GM12878 (cell line): Measurements from ENCODE around the gene OR6C68. TPM values are rescaled to one million over a fixed set of nuclear protein-coding genes. Genes with fewer than 3 reads are reported as not detected.

Source experiments
- ATAC-seq: fragments of 200-7000 bp; cut with Tn5 transposase; 3 replicates; pipeline ENCODE4 v1.9.1; 2020; ENCODE audit warnings: mild to moderate bottlenecking, moderate library complexity
- BruUV-seq: library from RNA; stranded (reverse); fragments of 400-500 nt; replicated peaks from 2 replicates; lab custom pipeline; 2021; lab: Mats Ljungman, UMichigan
- CTCF ChIA-PET: fragments of 300-600 bp; sonication (Branson Sonifier 250); formaldehyde crosslinking; extraction: SDS; loops from one replicate; lab custom pipeline; 2021; ENCODE audit warnings: inconsistent platforms; lab: Yijun Ruan, JAX
- POLR2A ChIA-PET: fragments of 350-600 bp; formaldehyde crosslinking; extraction: SDS; loops from one replicate; lab custom pipeline; 2021; ENCODE audit warnings: inconsistent platforms; lab: Charles Lee
- RAD21 ChIA-PET: fragments of 300-600 bp; sonication (Branson Sonifier 250); formaldehyde crosslinking; loops from one replicate; lab custom pipeline; 2023; ENCODE audit warnings: antibody characterized with exemption; ENCODE audit not compliant: unreplicated experiment; lab: Charles Lee
- SMC1A ChIA-PET: fragments of 300-600 bp; sonication (Branson Sonifier 250); formaldehyde crosslinking; loops from one replicate; lab custom pipeline; 2023; ENCODE audit not compliant: unreplicated experiment, uncharacterized antibody; lab: Charles Lee
- DNase-seq: peaks from one replicate; pipeline ENCODE4 v3.0.0-alpha.2; 2011; ENCODE audit warnings: low read depth, low spot score
- FAIRE-seq: peaks from 3 replicates; lab custom pipeline; 2011; peaks lifted over from hg19 to GRCh38; lab: Jason Lieb, UNC
- H2AFZ ChIP-seq: 2 replicates; pipeline ENCODE4 v1.6.0; 2011; ENCODE audit warnings: low read depth, low read length, control low read depth; ENCODE audit not compliant: control insufficient read depth
- H3K27ac ChIP-seq: 2 replicates; pipeline ENCODE4 v1.5.1; 2011; ENCODE audit warnings: control low read depth; ENCODE audit not compliant: control insufficient read depth, insufficient read depth
- H3K27me3 ChIP-seq, 2 experiments: replicated peaks in 1 of 2; 2 replicates each; pipeline versions ENCODE4 v1.6.0 to v1.6.1; 2011; ENCODE audit warnings: low read length in 1 of 2; ENCODE audit not compliant: control insufficient read depth in 2 of 2, insufficient read depth in 2 of 2
- H3K36me3 ChIP-seq, 2 experiments: 2 replicates each; pipeline ENCODE4 v1.5.1; 2011; ENCODE audit warnings: low read length in 1 of 2; ENCODE audit not compliant: control insufficient read depth in 2 of 2, insufficient read depth in 2 of 2
- H3K4me1 ChIP-seq: 2 replicates; pipeline ENCODE4 v1.6.1; 2011; ENCODE audit warnings: mild to moderate bottlenecking, low read length, moderate library complexity, mixed read lengths; ENCODE audit not compliant: control insufficient read depth, insufficient read depth
- H3K4me2 ChIP-seq: 2 replicates; pipeline ENCODE4 v1.6.0; 2011; ENCODE audit warnings: control low read depth; ENCODE audit not compliant: control insufficient read depth, insufficient read depth
- H3K4me3 ChIP-seq: fragments of 200-600 bp; sonication (generic); 2 replicates; pipeline ENCODE4 v1.5.1; 2016
- H3K79me2 ChIP-seq: 2 replicates; pipeline ENCODE4 v1.6.0; 2011; ENCODE audit warnings: low read length; ENCODE audit not compliant: control insufficient read depth, insufficient read depth
- H3K9ac ChIP-seq: 2 replicates; pipeline ENCODE4 v1.8.0; 2011; ENCODE audit warnings: low read length, control low read depth, mixed read lengths; ENCODE audit not compliant: control insufficient read depth, insufficient read depth
- H3K9me3 ChIP-seq: replicated peaks from 3 replicates; pipeline ENCODE4 v1.5.1; 2011; ENCODE audit warnings: mild to moderate bottlenecking, low read length; ENCODE audit not compliant: control insufficient read depth, insufficient read depth
- H4K20me1 ChIP-seq: 2 replicates; pipeline ENCODE4 v1.6.0; 2011; ENCODE audit not compliant: control insufficient read depth, insufficient read depth
- BHLHE40 ChIP-seq, 2 experiments: fragments of 450-650 bp in 1 of 2; IDR thresholded peaks; 2 replicates each; pipeline ENCODE4 v1.6.1; 2011 to 2017; ENCODE audit warnings: low read depth in 2 of 2, borderline replicate concordance in 1 of 2, improper control_type of control experiment in 1 of 2, low read length in 1 of 2, mild to moderate bottlenecking in 1 of 2
- BRCA1 ChIP-seq: IDR thresholded peaks from 2 replicates; pipeline ENCODE4 v1.6.1; 2011; ENCODE audit warnings: low read depth, low read length, improper control_type of control experiment
- EED ChIP-seq: sonication (generic); IDR thresholded peaks from 2 replicates; pipeline ENCODE4 v1.6.1; 2016; ENCODE audit warnings: antibody characterized with exemption, low read depth
- ESRRA ChIP-seq: IDR thresholded peaks from 2 replicates; pipeline ENCODE4 v1.6.1; 2012; ENCODE audit warnings: mild to moderate bottlenecking, low read length, improper control_type of control experiment
- MEF2B ChIP-seq: fragments of 450-650 bp; IDR thresholded peaks from 2 replicates; pipeline ENCODE4 v1.6.1; 2018; ENCODE audit warnings: mild to moderate bottlenecking, moderate library complexity; ENCODE audit not compliant: partially characterized antibody, poor library complexity, severe bottlenecking
- NRF1 ChIP-seq: conservative IDR thresholded peaks from 2 replicates; pipeline ENCODE4 v1.6.1; 2011; ENCODE audit warnings: mild to moderate bottlenecking, low read depth, low read length, improper control_type of control experiment
- PAX5 ChIP-seq: IDR thresholded peaks from 2 replicates; pipeline ENCODE4 v1.6.1; 2011; ENCODE audit warnings: low read depth, low read length, borderline replicate concordance
- RB1 ChIP-seq: fragments of 450-650 bp; formaldehyde crosslinking; IDR thresholded peaks from 2 replicates; pipeline ENCODE4 v1.6.1; 2017; ENCODE audit warnings: mild to moderate bottlenecking, borderline replicate concordance
- SUPT20H ChIP-seq: IDR thresholded peaks from 2 replicates; pipeline ENCODE4 v1.6.1; 2011; ENCODE audit warnings: low read depth, mild to moderate bottlenecking, low read length, moderate library complexity, borderline replicate concordance; ENCODE audit not compliant: control insufficient read depth
- ZNF24 ChIP-seq: fragments of 450-650 bp; IDR thresholded peaks from 2 replicates; pipeline ENCODE4 v1.6.1; 2017; ENCODE audit warnings: antibody characterized with exemption, mild to moderate bottlenecking
- WGBS: methylation state at CpG from one replicate; pipeline ENCODE4 v1.1.6; 2016; ENCODE audit warnings: low lambda C conversion rate; ENCODE audit not compliant: insufficient replicate concordance, insufficient coverage; ENCODE audit errors: missing lambda C conversion rate; 5-methylcytosine and 5-hydroxymethylcytosine counted together
- in situ Hi-C: fragments of 300-500 bp; cut with MboI; formaldehyde crosslinking; loops from 9 replicates; pipeline ENCODE4 v1.14.3; 2018; ENCODE audit warnings: mixed read lengths
- intact Hi-C: fragments of 100-400 bp; cut with micrococcal nuclease; formaldehyde crosslinking; loops from one replicate; pipeline ENCODE4 v1.14.2; 2022; ENCODE audit not compliant: unreplicated experiment
- polyA plus RNA-seq, 11 experiments: library from polyadenylated mRNA; depleted of rRNA in 4 of 11; unstranded in 6 of 11; stranded (reverse) in 5 of 11; fragments of >200 nt; fragmentation: Nextera tagmentation in 4 of 11; fragmentation: Illumina TruSeq in 1 of 11; extraction: Ambion mirVana in 4 of 11; extraction: Trizol in 1 of 11; gene quantifications; 1 replicate in 1 of 11; 2 replicates in 10 of 11; pipeline versions ENCODE4 v1.2.1 to v1.2.3, GENCODE V29; 2011 to 2016; ENCODE audit warnings: inconsistent platforms in 2 of 11, missing spikeins in 2 of 11, low read depth in 1 of 11
- total RNA-seq, 4 experiments: library from RNA; depleted of rRNA in 3 of 4; stranded (reverse); fragments of >200 nt in 3 of 4; fragmentation: Illumina TruSeq in 1 of 4; extraction: Trizol in 1 of 4; gene quantifications; 2 replicates each; pipeline versions ENCODE4 v1.2.1 to v1.2.3, GENCODE V29; 2013 to 2021
- TF ChIP-seq, protein P1 (sequence below): IDR thresholded peaks from 2 replicates; pipeline ENCODE4 v1.6.1; 2011; ENCODE audit warnings: low read depth, mild to moderate bottlenecking, low read length, moderate library complexity, borderline replicate concordance; ENCODE audit errors: extremely low read depth
- TF ChIP-seq, protein P2 (sequence below): fragments of 450-650 bp; IDR thresholded peaks from 2 replicates; pipeline ENCODE4 v1.6.1; 2016; ENCODE audit warnings: mild to moderate bottlenecking
- TF ChIP-seq, protein P3 (sequence below): fragments of 450-650 bp; conservative IDR thresholded peaks from 2 replicates; pipeline ENCODE4 v1.6.1; 2017; ENCODE audit warnings: mild to moderate bottlenecking, moderate library complexity
- TF ChIP-seq, protein P4 (sequence below): fragments of 450-650 bp; IDR thresholded peaks from 2 replicates; pipeline ENCODE4 v1.6.1; 2017; ENCODE audit warnings: mild to moderate bottlenecking, moderate library complexity

Gene OR6C68
- total and polyA plus RNA-seq, 10 of the 15 experiments (the other 5 are each of a cell fraction or from before 2014, with no cell fraction given), result 0.10 TPM; not detected in 9

DNA sequence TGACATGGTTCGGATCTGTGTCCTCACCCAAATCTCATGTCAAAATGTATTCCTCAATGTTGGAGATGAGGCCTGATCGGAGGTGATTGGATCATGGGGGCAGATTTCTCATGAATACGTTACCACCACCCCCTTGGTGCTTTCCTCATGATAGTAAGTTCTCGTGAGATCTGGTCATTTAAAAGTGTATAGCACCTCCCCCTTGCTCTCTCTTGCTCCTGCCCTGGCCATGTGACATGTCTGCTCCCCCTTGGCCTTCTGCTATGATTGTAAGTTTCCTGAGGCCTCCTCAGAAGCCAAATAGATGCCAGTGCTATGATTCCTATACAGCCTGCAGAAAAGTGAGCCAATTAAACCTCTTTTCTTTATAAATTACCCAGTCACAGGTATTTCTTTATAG lies 7.1 kb downstream of the OR6C68 start (continued):
- TF ChIP-seq, protein P1, sequence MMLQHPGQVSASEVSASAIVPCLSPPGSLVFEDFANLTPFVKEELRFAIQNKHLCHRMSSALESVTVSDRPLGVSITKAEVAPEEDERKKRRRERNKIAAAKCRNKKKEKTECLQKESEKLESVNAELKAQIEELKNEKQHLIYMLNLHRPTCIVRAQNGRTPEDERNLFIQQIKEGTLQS, result no peak
- TF ChIP-seq MEF2B, result no peak
- TF ChIP-seq NRF1, result no peak
- no peak for TF ChIP-seq ESRRA
- TF ChIP-seq, protein P2, sequence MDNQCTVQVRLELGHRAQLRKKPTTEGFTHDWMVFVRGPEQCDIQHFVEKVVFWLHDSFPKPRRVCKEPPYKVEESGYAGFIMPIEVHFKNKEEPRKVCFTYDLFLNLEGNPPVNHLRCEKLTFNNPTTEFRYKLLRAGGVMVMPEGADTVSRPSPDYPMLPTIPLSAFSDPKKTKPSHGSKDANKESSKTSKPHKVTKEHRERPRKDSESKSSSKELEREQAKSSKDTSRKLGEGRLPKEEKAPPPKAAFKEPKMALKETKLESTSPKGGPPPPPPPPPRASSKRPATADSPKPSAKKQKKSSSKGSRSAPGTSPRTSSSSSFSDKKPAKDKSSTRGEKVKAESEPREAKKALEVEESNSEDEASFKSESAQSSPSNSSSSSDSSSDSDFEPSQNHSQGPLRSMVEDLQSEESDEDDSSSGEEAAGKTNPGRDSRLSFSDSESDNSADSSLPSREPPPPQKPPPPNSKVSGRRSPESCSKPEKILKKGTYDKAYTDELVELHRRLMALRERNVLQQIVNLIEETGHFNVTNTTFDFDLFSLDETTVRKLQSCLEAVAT, result no peak
- TF ChIP-seq, all 136 proteins: peak for 0

DNA sequence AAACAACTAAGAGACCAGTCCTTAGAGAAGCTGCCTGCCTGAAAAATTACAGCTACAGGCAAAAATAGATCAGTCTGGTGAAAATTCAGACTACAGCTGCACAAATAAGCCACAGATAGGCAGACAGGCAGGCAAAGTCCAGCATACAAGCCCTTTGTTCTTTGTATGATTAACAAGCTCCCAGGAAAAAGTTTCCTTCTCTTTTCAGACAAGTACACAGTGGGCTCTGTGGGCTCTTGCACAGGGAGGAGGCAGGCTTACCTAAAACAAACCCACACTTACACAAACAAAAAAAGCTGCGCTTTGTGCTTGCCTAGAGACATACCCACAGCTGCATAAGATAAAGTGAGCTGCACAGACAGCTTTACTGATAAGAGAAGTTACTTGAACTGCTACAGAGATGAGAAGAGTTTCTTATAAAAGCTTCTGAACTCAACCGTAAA lies 7.7 kb downstream of the OR6C68 start:
- WGBS, result 50% methylated on average over 2 of the region's 2 CpGs
- POLR2A ChIA-PET, result no interaction called here
- RAD21 ChIA-PET, result no interaction called here
- SMC1A ChIA-PET, result interaction anchor here (0.7 kb wide), 1 partner anchor 8 kb away, joined by 3 read pairs; no protein-coding TSS in a partner anchor
- no peak overlapping the region for H2AFZ ChIP-seq
- H3K4me1 ChIP-seq, result no peaks in the 10 kb centered on the region
- no peak overlapping the region for H3K4me2 ChIP-seq
- no peak overlapping the region for H3K4me3 ChIP-seq
- no peaks in the 10 kb centered on the region for H3K36me3 ChIP-seq
- H3K27ac ChIP-seq, result no peak overlapping the region
- H3K27me3 ChIP-seq, result no peaks in the 10 kb centered on the region
- intact Hi-C loops (no loop called here), in situ Hi-C loops (no loop called here)
- no peaks in the 10 kb centered on the region for H3K79me2 ChIP-seq
- no peak for TF ChIP-seq EED
- no peak for TF ChIP-seq SUPT20H
- TF ChIP-seq RB1, result no peak
- no peak for TF ChIP-seq BRCA1
- TF ChIP-seq, protein P3, sequence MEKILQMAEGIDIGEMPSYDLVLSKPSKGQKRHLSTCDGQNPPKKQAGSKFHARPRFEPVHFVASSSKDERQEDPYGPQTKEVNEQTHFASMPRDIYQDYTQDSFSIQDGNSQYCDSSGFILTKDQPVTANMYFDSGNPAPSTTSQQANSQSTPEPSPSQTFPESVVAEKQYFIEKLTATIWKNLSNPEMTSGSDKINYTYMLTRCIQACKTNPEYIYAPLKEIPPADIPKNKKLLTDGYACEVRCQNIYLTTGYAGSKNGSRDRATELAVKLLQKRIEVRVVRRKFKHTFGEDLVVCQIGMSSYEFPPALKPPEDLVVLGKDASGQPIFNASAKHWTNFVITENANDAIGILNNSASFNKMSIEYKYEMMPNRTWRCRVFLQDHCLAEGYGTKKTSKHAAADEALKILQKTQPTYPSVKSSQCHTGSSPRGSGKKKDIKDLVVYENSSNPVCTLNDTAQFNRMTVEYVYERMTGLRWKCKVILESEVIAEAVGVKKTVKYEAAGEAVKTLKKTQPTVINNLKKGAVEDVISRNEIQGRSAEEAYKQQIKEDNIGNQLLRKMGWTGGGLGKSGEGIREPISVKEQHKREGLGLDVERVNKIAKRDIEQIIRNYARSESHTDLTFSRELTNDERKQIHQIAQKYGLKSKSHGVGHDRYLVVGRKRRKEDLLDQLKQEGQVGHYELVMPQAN, result no peak
- TF ChIP-seq PAX5, result no peak
- TF ChIP-seq BHLHE40 (IDR thresholded peaks at IDR 0.05; ENCODE audit: borderline replicate concordance in 1 of 2, low read depth in 2 of 2, low read length in 1 of 2), result no peak
- no peak for TF ChIP-seq ZNF24
- TF ChIP-seq, protein P4, sequence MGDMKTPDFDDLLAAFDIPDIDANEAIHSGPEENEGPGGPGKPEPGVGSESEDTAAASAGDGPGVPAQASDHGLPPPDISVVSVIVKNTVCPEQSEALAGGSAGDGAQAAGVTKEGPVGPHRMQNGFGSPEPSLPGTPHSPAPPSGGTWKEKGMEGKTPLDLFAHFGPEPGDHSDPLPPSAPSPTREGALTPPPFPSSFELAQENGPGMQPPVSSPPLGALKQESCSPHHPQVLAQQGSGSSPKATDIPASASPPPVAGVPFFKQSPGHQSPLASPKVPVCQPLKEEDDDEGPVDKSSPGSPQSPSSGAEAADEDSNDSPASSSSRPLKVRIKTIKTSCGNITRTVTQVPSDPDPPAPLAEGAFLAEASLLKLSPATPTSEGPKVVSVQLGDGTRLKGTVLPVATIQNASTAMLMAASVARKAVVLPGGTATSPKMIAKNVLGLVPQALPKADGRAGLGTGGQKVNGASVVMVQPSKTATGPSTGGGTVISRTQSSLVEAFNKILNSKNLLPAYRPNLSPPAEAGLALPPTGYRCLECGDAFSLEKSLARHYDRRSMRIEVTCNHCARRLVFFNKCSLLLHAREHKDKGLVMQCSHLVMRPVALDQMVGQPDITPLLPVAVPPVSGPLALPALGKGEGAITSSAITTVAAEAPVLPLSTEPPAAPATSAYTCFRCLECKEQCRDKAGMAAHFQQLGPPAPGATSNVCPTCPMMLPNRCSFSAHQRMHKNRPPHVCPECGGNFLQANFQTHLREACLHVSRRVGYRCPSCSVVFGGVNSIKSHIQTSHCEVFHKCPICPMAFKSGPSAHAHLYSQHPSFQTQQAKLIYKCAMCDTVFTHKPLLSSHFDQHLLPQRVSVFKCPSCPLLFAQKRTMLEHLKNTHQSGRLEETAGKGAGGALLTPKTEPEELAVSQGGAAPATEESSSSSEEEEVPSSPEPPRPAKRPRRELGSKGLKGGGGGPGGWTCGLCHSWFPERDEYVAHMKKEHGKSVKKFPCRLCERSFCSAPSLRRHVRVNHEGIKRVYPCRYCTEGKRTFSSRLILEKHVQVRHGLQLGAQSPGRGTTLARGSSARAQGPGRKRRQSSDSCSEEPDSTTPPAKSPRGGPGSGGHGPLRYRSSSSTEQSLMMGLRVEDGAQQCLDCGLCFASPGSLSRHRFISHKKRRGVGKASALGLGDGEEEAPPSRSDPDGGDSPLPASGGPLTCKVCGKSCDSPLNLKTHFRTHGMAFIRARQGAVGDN, result no peak
- H3K9me3 ChIP-seq, result no peaks in the 10 kb centered on the region
- no peak for DNase-seq
- FAIRE-seq, result no peak
- CTCF ChIA-PET, result interaction anchor here (0.7 kb wide), 1 partner anchor 8 kb away, joined by 3 read pairs; no protein-coding TSS in a partner anchor
- H4K20me1 ChIP-seq, result no peaks in the 10 kb centered on the region
- ATAC-seq, result no peak
- H3K9ac ChIP-seq, result no peak overlapping the region
- BruUV-seq, result no TSS peak
